Cardiac septum (tissue), 1 donor: ENCODE results near the gene SUMO1. TPM values are rescaled to one million over a fixed set of nuclear protein-coding genes. Genes with fewer than 3 reads are reported as not detected.

Experiments used
- DNase-seq: peaks from one replicate; pipeline ENCODE4 v3.0.0-alpha.2; 2020; ENCODE audit warnings: low spot score
- intact Hi-C: fragments of 100-400 bp; cut with DNase I; formaldehyde crosslinking; loops from one replicate; pipeline ENCODE4 v1.14.0; 2022
- total RNA-seq: library from RNA; stranded (reverse); fragmentation: NEBNext Ultra II Directional; extraction: Animal tissue kit (Norgen Biotek cat#: 25700); gene quantifications from one replicate; pipeline ENCODE4 v1.2.1, GENCODE V29; 2021
- donor health status: DM: no; HTN: no; CAD: no.

The SUMO1 gene
- total RNA-seq, 1 donor from 2014 or later = 59.5 TPM

- intact Hi-C loops = no loop called here
- no peak for DNase-seq
These were observed 35.0 kb downstream of the SUMO1 start for GRCh38 chr2:202203348-202203747.

- DNase-seq = no peak
- intact Hi-C loops = no loop called here
These were observed 36.9 kb downstream of the SUMO1 start for GRCh38 chr2:202201220-202202160.

- no peak for DNase-seq
- intact Hi-C loops = no loop called here
These were observed 41.7 kb downstream of the SUMO1 start for GRCh38 chr2:202196727-202197126.

- intact Hi-C loops = no loop called here
- DNase-seq = no peak
These were observed 44.0 kb downstream of the SUMO1 start for GRCh38 chr2:202194418-202194817.

GRCh38 chr2:202193881-202194353 lies 44.5 kb downstream of the SUMO1 start:
- DNase-seq = no peak
- intact Hi-C loops = no loop called here

GRCh38 chr2:202193305-202193704 lies 45.1 kb downstream of the SUMO1 start:
- intact Hi-C loops = no loop called here
- DNase-seq = no peak

GRCh38 chr2:202187570-202187969 lies 50.8 kb downstream of the SUMO1 start:
- intact Hi-C loops = no loop called here
- no peak for DNase-seq

GRCh38 chr2:202186641-202187202 lies 51.7 kb downstream of the SUMO1 start:
- no peak for DNase-seq
- intact Hi-C loops = no loop called here

- intact Hi-C loops = no loop called here
These were observed 53.2 kb downstream of the SUMO1 start for GRCh38 chr2:202185156-202185555.

GRCh38 chr2:202184557-202184956 lies 53.8 kb downstream of the SUMO1 start:
- no peak for DNase-seq
- intact Hi-C loops = no loop called here

More at GRCh38 chr2:202185156-202185555, 53.2 kb downstream of the SUMO1 start:
- no peak for DNase-seq

- intact Hi-C loops = loop anchor here (2.0 to 5.0 kb wide), 2 partner anchors 141 to 318 kb away; no protein-coding TSS in a partner anchor
- DNase-seq = no peak
These were observed 59.9 kb downstream of the SUMO1 start for GRCh38 chr2:202178346-202178958.

GRCh38 chr2:202172439-202173211 lies 65.8 kb downstream of the SUMO1 start:
- DNase-seq = no peak
- intact Hi-C loops = loop anchor here (5.0 kb wide), 1 partner anchor 60 kb away; no protein-coding TSS in a partner anchor

- no peak for DNase-seq
- intact Hi-C loops = loop anchor here (5.0 kb wide), 1 partner anchor 59 kb away; no protein-coding TSS in a partner anchor
These were observed 67.1 kb downstream of the SUMO1 start for GRCh38 chr2:202171241-202171825.

- intact Hi-C loops = loop anchor here (5.0 kb wide), 1 partner anchor 58 kb away; no protein-coding TSS in a partner anchor
- no peak for DNase-seq
These were observed 68.5 kb downstream of the SUMO1 start for GRCh38 chr2:202169832-202170424.

GRCh38 chr2:202169131-202169530 lies 69.3 kb downstream of the SUMO1 start:
- DNase-seq = no peak
- intact Hi-C loops = no loop called here

GRCh38 chr2:202165945-202166344 lies 72.5 kb downstream of the SUMO1 start:
- intact Hi-C loops = no loop called here
- DNase-seq = no peak

- DNase-seq = no peak
- intact Hi-C loops = no loop called here
These were observed 73.2 kb downstream of the SUMO1 start for GRCh38 chr2:202165208-202165607.

GRCh38 chr2:202164411-202164810 lies 74.0 kb downstream of the SUMO1 start:
- intact Hi-C loops = no loop called here
- no peak for DNase-seq
